ENCODE data around the gene PPP1R13B.

GRCh38 chr14:103890052-103890371, 42.6 kb upstream of the PPP1R13B start:
- TF ChIP-seq CTCF (IDR thresholded peaks at IDR 0.05), result no peak
- TF ChIP-seq POLR2A (IDR thresholded peaks at IDR 0.05), result no peak
